Iris pigment epithelial cell (primary cell): ENCODE data around the gene NCK2.
A peak's percentile ranks its signal among the peaks of the same experiment; 100 is the strongest.

ENCODE experiments used
- DNase-seq: peaks from one replicate; pipeline ENCODE4 v3.0.0-alpha.2; 2011; ENCODE audit warnings: low read depth

Gene NCK2

DNA sequence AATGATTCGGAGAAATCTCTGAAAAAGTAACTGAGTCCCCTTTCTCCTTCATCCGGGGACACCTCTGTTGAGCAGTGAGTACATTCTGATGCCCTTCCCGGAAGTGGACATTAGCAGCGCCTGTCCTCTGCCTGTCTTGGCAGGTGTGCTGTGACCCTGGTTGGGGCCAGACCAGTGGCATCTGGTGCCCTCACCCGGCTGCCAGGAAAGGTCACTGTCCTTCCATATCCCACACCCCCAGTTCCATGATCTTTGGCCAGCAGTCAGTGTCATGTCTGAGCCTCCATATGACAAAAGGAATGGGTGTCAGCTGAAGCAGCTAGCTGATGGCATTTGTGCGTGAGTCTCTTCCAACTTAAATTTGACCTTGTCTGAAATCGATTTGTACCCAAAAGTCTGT is 128.1 kb downstream of the NCK2 start:
- DNase-seq: no peak

DNA sequence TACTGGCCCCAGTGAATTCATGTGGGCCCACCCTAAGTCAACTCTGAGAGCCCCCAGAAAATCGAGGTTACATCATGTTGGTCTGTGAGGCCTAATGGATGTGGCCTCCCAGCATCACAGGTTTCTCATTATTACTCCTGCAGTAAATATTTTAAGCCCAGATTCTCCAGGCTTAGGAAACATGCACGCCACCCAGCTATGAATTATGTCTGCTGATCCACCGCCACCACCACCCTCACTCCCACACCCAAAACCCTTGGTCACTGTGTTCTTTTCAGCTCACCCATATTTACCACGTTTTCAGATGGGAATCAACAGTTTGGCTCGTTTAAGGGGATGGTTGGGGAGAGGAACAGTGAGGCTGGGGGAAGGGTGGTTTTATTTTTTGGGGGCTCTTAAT is 128.6 kb downstream of the NCK2 start:
- DNase-seq: no peak

DNA sequence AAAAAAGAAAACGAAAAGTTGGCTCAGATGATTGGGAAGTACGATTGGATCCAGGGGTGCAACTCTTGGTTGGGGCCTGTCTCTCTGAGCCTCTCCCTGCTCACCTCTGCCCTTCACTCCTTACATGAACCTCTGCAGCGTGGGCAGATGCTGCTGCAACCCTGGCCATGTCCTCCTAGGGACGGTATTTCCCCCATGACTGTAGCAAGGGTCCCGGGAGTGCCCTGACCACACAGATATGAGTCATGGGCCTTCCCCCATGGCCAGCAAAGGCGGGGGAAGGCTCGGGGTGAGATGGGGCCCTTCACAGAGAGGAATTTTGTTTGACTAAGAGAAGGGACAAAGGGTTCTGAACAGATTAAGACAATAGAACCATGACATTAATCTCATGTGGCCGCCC is 129.0 kb downstream of the NCK2 start:
- DNase-seq: peak; percentile 92

DNA sequence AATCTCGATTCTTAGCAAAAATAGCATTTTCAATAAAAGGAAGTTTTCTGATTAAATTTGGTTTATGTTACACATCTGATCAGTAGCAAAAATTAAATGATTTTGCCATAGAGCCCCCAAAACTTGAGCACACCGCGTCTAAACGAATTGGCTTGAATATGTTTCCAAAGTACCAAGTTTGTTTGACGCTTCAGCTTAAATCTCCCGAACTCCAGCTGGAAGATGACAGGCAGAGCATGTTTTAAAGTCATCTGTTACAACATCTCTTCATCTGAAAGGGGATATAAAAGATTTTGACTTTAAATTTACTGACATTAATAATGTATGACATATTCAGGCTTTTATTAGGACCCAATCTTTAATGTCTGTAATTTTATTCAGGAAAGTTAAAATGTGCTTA is 129.8 kb downstream of the NCK2 start:
- no peak for DNase-seq

DNA sequence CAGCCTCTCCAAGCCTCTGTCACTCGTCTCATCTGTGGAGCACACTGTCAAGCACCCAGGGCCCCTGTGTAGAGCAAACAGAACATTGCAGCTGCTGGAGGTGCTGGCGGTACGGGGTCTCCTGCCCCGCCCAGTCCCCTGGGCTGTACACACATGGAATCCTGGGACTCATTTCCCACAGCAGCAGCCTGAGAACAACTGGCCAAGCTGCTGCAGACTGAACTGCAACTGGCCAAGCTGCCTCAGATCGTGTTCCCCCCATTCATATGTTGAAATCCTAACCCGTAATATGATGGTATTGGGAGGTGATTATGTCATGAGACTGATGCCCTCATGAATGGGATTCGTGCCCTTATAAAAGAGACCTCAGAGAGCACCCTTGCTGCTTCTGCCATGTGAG is 130.5 kb downstream of the NCK2 start:
- DNase-seq: no peak

DNA sequence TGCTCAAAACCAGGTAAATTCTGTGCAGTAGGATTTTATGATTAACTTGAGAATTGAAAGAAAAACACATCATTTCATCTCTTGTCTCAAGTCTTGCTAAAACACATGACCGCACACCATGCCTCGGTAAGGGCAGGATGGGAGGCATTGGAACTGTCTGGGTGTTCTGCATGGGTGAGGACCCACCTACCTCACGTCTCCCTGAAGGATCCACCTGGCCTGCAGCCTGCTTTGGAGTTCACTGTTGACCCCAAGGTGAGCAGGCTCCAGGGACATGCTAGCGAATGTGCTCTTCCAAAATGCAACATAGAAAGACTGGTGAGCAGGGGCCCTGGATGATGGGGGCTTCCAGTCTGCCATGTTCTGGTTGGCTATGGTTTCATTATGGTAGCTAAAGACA is 131.5 kb downstream of the NCK2 start:
- DNase-seq: no peak

DNA sequence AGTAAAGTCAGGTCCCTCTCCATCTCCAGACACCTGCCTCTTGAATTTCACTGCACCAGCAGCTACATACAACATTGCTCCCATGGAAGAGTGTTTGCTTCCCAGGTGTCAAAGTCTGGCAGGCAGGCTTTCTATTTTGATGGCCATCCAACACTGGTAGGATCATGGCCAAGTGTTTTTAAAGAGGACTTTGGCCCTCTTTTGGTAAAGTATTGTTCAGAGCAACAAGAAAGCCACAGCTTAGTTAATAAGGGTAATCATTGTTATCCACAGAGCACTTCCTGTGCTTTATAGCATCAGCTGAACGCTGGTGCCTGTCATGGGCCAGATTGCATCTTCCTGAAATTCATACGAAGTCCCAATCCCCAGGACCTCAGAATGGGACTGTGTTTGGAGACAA is 133.2 kb downstream of the NCK2 start:
- no peak for DNase-seq

DNA sequence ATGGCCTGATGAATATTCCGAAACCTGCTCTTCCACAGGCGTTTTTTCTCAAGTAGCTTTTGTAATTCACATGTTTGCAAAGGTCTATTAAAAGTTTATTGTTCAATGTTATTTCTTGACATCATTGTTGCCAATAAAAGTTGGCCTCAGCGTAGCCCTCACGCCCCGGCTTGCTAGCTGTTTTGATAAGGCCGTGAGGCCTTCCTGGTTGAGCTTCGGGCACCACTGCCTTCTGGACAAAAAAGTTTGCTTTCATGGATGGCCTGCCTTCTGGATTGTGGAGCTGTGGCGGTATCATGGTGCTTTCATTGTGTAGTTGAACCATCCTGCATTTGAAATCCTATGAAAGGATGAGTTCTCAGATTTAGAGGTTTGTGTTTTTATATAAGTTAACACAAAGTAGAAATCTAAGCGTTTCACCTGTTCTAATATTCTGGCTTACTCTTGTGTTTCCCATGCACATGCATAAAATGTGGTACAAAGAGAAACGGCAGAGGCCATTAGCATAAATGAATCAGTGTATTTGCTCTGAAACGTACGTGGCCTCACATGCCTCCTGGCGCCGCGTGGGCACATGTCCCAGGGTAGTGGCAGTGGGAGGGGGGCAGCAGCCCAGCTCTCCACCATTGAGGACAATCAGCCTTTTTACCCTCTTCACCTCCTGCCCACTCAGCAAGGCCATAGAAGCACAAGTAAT is 134.5 kb downstream of the NCK2 start:
- DNase-seq: no peak

DNA sequence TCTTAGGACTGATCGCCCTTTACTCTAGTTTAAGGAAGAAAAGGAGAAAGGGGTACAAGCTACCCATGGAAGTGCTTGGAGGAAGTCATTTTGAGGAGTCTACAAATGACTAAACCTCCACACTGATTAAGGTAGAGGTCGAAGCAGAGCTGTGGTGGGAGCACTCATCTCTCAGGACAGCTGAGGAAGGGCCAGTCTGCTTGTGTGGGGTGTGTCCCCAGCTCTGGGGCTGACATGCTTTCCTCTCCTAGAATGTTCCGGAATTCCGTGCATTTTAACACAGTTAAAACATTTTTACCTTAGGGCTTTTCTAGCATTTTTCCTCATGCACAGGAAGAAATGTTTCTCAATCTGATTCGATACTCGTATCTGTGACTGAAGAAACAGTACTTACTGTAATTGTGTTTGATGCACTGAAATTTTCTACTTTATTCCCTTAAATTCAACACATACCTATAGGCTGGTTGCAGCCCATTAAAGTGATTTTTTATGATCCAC is 135.1 kb downstream of the NCK2 start:
- DNase-seq: no peak

DNA sequence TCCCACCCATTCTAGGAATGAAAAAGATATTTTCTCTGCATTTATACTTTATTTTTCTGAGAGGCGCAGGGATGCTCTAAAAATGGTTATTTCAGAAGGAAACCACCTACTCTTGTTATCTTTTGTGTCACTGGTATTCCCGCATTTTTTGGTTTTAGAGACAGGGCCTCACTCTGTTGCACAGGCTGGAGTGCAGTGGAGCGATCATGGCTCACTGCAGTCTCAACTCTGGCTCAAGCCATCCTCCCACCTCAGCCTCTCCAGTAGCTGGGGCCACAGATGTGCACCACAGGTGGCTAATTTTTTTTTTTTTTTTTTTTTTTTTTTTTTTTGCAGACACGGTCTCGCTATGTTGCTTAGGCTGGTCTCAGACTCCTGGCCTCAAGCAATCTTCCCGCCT is 135.9 kb downstream of the NCK2 start:
- DNase-seq: no peak

DNA sequence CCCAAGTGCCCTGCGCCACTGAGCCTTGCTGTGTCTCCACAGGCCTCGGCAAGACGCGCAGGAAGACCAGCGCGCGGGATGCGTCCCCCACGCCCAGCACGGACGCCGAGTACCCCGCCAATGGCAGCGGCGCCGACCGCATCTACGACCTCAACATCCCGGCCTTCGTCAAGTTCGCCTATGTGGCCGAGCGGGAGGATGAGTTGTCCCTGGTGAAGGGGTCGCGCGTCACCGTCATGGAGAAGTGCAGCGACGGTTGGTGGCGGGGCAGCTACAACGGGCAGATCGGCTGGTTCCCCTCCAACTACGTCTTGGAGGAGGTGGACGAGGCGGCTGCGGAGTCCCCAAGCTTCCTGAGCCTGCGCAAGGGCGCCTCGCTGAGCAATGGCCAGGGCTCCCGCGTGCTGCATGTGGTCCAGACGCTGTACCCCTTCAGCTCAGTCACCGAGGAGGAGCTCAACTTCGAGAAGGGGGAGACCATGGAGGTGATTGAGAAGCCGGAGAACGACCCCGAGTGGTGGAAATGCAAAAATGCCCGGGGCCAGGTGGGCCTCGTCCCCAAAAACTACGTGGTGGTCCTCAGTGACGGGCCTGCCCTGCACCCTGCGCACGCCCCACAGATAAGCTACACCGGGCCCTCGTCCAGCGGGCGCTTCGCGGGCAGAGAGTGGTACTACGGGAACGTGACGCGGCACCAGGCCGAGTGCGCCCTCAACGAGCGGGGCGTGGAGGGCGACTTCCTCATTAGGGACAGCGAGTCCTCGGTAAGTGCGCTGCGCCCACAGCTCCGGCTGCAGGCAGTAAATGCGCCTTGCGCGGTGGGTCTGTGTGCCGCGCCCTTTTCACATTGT is 136.8 kb downstream of the NCK2 start:
- no peak for DNase-seq

DNA sequence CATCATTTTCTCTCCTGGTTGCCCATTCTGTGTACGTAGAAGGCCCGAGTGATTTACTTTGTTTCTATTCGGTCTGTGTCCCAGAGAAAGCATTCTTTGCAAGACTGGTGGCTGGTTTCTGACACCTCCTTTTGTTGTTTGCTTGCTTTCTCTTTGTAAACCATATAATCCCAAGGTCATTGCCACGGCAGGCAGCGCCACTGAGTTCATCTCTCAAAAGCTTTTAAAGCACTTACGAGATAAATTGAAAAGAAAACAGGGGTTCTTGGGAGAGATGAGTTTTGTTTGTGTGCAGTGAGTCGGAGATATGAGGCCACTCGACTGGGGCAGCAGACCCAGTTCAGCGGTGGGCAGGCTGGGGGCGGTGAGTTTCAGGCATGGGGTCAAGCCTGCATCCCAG is 137.6 kb downstream of the NCK2 start:
- DNase-seq: no peak

DNA sequence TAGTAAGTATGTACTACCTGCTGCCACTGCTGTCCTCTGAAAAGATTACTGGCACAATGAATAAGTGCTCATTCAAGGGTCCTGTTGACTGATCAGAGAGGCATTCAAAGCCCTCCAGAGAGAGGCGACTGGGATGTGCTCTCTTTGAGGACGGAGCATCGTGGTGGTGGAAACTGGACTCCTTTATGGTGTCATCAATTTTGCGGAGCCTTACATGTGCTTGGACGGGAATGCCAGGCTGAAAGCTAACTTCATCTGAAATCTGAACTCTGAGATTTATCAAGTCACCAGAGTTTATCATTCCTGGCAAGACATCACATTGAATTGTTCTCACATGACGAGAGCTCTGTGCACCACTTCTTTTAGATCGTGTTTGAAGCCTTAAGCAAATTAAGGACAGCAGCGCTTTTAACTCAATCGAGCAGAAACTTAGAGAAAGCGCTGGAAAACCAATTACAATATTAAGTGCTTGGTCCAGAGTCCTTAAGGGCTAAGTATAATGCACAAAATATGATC is 138.3 kb downstream of the NCK2 start:
- DNase-seq: no peak

DNA sequence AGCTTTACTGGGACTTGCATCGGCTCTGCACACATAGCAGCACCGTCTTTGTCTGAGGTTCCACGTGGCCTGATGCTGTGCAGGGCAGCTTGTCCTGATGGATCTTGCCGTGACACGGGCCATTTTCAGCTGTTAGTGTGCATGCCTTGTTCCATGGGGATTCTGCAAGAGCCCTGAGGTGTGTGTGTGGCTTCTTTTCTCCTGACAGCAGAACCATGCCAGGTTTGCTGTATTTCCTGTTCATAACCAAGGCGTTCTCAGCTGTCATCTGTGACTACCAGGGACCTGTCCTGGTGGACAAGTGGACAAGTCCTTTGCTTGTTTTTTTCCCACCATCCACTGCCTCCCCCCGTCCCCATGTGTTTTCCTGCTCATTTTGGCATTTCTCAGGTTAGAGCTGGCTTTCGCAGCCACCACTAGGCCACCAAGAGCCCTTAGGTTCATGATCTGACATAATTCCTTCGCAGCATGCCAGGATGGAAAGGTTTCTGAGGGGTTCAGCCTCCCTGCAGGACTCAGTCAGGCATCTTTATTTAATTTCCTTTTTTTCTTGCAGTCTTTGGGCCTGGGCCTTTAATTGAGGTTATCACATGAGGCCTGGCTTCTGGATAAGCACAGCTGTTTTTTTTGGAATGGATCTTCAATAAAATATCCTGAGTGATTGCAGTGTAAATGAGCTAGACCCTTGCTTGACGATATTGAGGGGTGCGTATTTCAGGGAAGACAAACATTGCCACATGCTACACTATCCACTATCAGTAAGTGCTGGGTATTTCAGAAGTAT is 139.4 kb downstream of the NCK2 start:
- DNase-seq: no peak

DNA sequence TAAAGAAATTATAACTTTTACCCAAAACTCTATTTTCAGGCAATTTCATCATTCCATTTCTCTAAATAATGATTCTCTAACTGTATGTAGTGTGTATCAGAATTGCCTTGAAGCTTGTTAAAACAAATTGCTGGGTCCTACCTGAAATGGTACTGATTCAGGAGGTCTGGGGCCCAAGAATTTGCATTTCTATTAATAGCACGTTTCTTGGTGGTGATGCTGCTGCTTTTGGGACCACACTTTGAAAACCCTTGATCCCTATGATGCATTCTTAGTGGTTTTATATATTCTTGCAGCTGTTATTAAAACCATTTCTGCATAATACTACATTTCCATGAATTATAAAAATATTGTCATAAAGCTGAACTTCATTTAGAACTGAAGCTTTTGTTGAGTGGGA is 140.7 kb downstream of the NCK2 start:
- DNase-seq: no peak

DNA sequence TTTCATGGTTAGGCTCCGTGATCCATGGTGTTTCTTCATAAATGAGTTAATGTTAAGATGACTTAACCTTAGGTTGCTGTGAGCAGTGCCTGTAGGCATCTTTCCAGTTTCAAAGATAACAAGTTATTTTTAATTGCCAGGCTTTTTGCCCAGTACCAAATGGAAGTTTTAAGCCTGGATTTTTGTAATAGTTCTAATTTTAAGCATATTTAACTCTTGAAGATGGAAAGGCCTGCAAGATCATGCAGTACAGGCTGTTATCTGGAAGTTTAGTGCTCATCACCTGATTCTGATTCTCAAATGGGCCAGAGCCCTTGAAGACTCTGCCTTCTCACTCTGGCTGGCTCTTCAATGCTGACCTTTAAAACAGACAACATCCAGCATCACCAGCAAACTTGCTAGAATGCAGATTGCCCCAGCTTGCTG is 141.3 kb downstream of the NCK2 start:
- DNase-seq: peak; percentile 68

DNA sequence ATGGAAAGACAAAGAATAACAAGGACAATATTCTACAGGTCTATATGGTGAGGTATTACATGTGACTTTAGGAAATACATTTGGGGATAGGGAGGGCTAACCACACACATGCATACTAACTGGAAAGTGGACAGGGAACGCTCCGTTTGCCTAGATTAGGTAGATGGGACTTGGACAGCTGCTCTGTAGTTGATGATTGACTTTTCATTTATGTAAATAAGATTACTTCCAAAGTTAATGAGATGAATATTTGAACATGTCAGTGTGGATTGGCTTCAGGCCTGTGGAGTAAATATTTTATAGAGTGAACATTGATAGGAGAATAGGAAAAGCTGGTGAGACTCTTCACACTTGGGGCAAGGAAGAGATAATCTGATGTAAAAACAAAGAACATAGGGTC is 142.0 kb downstream of the NCK2 start:
- DNase-seq: no peak

DNA sequence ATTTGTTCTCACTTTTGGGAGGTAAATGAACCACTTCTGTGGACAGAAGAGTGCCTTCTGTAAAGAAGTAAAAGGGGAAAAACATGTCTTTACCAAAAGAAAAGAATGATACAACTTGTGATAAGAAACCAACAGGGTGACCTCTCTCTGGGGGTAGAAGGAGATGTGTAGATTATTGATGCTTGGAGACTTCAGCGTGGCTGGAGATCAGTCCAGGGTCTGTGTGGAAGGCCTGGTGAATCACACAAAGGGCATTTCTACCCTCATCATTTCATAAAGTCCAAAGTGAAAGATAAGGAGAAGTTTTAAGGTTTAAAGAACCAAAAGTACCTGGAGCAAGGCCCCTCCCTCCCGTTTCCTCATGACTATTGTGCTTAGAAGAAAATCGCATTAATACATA is 142.5 kb downstream of the NCK2 start:
- DNase-seq: peak; percentile 51

DNA sequence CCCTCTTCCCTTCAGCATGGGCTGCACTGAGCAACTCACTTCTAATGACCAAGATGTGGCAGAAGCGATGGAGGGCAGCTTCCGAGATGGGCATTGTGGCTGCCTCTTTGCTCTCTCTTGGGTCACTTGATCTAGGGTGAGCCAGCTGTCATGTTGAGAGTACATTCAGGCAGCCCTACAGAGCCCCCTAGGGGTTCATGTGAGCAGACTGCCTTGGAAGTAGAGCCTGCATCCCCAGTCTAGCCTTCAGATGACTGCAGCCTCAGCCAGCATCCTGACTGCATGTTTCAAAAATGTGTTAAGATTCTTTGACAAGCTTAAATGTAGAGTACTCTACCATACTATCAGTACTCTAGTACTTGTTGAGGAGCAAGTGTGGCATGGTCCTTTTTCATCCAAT is 143.9 kb downstream of the NCK2 start:
- DNase-seq: peak; percentile 35

DNA sequence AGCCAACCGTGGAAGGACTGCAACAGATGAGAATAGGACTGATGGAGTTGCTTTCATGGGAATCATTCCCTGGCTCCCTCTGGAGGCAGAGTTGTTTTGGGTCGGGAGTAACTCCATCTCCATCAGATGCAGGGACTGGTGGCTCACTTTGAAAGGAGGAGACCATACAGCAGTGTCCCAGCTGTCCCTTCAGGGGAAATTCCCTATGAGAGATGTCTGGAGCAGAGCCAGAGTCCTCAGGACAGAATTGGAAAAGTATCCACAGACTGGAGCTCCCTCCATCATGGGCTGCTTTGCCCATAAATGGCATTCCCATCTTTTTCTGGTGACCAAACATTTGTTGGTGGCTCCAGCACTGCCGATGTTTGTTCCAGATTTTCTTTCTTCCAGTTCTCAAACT is 144.3 kb downstream of the NCK2 start:
- DNase-seq: no peak

DNA sequence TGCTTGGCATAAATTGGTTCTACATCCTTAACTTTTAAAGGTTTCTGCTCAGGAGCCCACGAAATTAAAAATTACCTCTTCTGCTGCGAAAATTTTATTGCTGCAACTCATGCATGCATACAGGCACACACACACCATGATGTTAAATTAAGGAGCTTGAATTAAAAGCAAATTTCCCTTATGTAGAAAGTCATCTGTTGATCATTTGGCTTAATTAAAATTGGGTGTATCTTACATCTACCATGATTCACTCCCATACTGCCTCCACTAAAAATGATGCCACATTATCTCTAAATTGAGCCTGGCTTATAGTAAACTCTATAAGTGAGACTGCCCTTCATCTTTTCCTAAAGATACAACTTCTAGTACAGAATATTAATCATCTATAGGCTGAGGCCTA is 145.4 kb downstream of the NCK2 start:
- DNase-seq: no peak

DNA sequence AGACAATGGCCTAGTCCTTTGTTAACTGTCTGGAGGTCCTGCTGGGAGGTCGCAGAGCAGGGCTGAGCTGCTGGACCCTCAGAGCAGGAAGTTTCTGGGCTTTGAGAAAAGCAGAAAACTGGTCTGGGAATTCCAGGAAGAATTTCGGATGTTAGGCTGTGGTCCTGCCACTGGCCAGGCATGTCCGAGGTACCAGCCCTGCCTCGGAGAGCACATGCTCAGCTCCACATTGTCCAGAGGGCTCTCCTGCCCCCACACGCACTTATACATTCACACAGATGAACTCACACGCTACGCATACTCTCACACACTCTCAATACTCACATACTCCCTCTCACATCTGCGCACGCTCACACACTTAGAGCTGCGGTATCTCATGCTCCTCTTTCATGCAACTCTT is 146.1 kb downstream of the NCK2 start:
- no peak for DNase-seq
